ENCODE results near the gene CUL3. TPM values are rescaled to one million over a fixed set of nuclear protein-coding genes. Genes with fewer than 3 reads are reported as not detected.
"Not testable (repeated sequence)": the region's sequence is repeated elsewhere in the genome, so short reads cannot be mapped to it uniquely, and the experiment has no call there.

The CUL3 gene
- total and polyA plus RNA-seq, 2 experiments from 2014 or later = 66.4 to 79.0 TPM

DNA sequence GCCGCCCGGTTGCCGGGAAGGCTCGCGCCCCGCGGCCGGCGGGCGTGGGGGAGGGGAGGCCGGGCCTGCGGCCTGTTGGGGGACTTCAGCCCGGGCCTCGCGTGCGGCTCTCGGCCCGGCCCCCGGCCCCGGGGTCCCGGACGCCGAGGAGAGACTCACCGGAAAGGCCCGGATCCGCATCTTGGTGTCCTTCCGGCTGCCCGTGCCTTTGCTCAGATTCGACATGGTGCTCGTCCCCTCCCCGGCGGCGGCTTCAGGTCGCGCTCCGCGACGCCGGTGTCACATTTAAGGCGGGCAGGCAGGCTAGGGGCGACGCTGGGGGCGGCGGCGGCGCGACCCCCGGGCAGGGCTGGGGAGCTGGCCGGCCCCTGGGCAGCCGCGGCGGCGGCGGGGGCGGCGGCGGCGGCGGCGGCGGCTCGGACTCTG lies 365 bp downstream of the CUL3 start:
- TF ChIP-seq EZH2 (IDR thresholded peaks at IDR 0.05; ENCODE audit: borderline replicate concordance) = no peak
- TF ChIP-seq, protein P1, sequence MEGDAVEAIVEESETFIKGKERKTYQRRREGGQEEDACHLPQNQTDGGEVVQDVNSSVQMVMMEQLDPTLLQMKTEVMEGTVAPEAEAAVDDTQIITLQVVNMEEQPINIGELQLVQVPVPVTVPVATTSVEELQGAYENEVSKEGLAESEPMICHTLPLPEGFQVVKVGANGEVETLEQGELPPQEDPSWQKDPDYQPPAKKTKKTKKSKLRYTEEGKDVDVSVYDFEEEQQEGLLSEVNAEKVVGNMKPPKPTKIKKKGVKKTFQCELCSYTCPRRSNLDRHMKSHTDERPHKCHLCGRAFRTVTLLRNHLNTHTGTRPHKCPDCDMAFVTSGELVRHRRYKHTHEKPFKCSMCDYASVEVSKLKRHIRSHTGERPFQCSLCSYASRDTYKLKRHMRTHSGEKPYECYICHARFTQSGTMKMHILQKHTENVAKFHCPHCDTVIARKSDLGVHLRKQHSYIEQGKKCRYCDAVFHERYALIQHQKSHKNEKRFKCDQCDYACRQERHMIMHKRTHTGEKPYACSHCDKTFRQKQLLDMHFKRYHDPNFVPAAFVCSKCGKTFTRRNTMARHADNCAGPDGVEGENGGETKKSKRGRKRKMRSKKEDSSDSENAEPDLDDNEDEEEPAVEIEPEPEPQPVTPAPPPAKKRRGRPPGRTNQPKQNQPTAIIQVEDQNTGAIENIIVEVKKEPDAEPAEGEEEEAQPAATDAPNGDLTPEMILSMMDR (IDR thresholded peaks at IDR 0.05; ENCODE audit: poor library complexity) = no peak
- TF ChIP-seq EZH2phosphoT487 (IDR thresholded peaks at IDR 0.05; ENCODE audit: low read depth, severe bottlenecking, unreplicated experiment) = no peak
- peak overlapping the region; percentile 81 for H2AFZ ChIP-seq
- H3K4me2 ChIP-seq = no peak overlapping the region
- peak overlapping the region; percentile 99 for H3K27ac ChIP-seq
- H3K36me3 ChIP-seq (replicated peaks; ENCODE audit: insufficient read depth, low read depth) = no peaks in the 10 kb centered on the region
- no peaks in the 10 kb centered on the region for H3K9me2 ChIP-seq (replicated peaks; ENCODE audit: insufficient read depth)
- H3K9me3 ChIP-seq (ENCODE audit: low read depth) = no peaks in the 10 kb centered on the region
- H3K27me3 ChIP-seq = no peaks in the 10 kb centered on the region
- H3K4me3 ChIP-seq = peak overlapping the region; percentile 78
- 0% methylated on average over 1 of the region's 62 CpGs for WGBS (ENCODE audit: low lambda C conversion rate, missing lambda C conversion rate)
- H3K79me2 ChIP-seq = peaks cover 47% of the 10 kb centered on the region
- peak; percentile 70 for DNase-seq (ENCODE audit: low spot score)
- H3K4me1 ChIP-seq (ENCODE audit: insufficient read depth) = peaks cover 18% of the 10 kb centered on the region
- H4K20me1 ChIP-seq (ENCODE audit: insufficient read depth, poor library complexity, severe bottlenecking) = peaks cover 47% of the 10 kb centered on the region

DNA sequence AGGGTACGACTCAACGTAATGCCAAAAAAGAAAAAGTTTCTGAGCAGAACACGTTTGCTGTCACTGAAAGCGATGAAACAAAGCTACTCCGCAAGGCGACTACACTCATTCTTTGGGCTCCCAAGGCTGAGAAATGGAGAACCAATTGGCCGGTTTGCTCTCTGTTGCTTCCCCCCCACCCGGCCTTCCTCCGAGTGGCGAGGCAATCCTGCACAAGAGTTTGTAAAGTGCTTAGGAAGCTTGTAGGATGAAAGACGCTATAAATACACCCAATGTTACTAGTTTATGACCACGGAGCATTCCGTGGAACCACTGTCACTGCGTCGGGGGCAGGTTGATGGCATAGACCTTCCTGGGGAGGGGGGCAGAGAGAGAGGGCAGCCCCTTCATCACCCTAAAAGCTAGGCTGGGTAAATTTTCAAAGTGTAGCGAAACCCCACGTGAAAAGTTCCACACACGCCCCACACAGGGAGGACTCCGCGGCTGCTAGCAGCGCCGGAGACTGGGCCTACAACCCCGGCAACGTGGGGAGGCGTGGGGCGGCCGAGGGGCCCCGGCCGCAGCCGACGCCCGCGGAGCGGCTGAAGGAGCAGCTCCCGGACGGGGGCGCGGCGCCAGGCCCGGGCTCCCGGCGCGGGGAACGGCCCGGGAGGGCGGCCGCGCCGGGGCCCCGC lies 915 bp downstream of the CUL3 start:
- Histone ChIP-seq H3K27me3 (no peaks in the 10 kb centered on the region), H3K4me2 (peak overlapping the region; percentile 95), H3K9me2 (replicated peaks; ENCODE audit: insufficient read depth) (no peaks in the 10 kb centered on the region), H2AFZ (peak overlapping the region; percentile 7), H3K4me1 (ENCODE audit: insufficient read depth) (peaks cover 23% of the 10 kb centered on the region), H3K79me2 (peaks cover 52% of the 10 kb centered on the region), H3K9me3 (ENCODE audit: low read depth) (no peaks in the 10 kb centered on the region), H3K27ac (peak overlapping the region; percentile 83), H4K20me1 (ENCODE audit: insufficient read depth, poor library complexity, severe bottlenecking) (peaks cover 52% of the 10 kb centered on the region), H3K4me3 (peak overlapping the region; percentile 89), H3K36me3 (replicated peaks; ENCODE audit: insufficient read depth, low read depth) (no peaks in the 10 kb centered on the region)
- DNase-seq (ENCODE audit: low spot score) = peak; percentile 42
- WGBS (ENCODE audit: low lambda C conversion rate, missing lambda C conversion rate) = under 1% methylated on average over 34 of the region's 50 CpGs
- TF ChIP-seq EZH2 (IDR thresholded peaks at IDR 0.05; ENCODE audit: borderline replicate concordance) (no peak), EZH2phosphoT487 (IDR thresholded peaks at IDR 0.05; ENCODE audit: low read depth, severe bottlenecking, unreplicated experiment) (no peak)
- TF ChIP-seq, protein P1 (IDR thresholded peaks at IDR 0.05; ENCODE audit: poor library complexity) = no peak

DNA sequence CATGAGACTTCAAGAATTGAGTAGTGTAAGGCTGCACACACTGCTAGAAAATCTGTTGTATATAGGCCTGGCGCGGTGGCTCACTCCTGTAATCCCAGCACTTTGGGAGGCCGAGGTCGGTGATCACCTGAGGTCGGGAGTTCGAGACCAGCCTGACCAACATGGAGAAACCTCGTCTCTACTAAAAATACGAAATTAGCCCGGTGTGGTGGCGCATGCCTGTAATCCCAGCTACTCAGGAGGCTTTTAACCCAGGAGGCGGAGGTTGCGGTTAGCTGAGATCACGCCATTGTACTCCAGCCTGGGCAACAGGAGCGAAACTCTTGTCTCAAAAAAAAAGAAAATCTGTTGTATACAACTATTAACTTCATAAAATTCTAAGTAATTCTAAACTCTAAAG lies 2.1 kb downstream of the CUL3 start:
- peak overlapping the region; percentile 95 for H3K4me2 ChIP-seq
- not testable (repeated sequence) for H3K27me3 ChIP-seq; H3K9me3 ChIP-seq (ENCODE audit: low read depth); H3K9me2 ChIP-seq (replicated peaks; ENCODE audit: insufficient read depth); DNase-seq (ENCODE audit: low spot score); H3K36me3 ChIP-seq (replicated peaks; ENCODE audit: insufficient read depth, low read depth); H2AFZ ChIP-seq; H3K4me3 ChIP-seq
- H3K27ac ChIP-seq = peak overlapping the region; percentile 83
- H4K20me1 ChIP-seq (ENCODE audit: insufficient read depth, poor library complexity, severe bottlenecking) = peaks cover 64% of the 10 kb centered on the region
- H3K4me1 ChIP-seq (ENCODE audit: insufficient read depth) = peaks cover 23% of the 10 kb centered on the region
- peaks cover 64% of the 10 kb centered on the region for H3K79me2 ChIP-seq
- 96% methylated on average over 14 of the region's 14 CpGs for WGBS (ENCODE audit: low lambda C conversion rate, missing lambda C conversion rate)

DNA sequence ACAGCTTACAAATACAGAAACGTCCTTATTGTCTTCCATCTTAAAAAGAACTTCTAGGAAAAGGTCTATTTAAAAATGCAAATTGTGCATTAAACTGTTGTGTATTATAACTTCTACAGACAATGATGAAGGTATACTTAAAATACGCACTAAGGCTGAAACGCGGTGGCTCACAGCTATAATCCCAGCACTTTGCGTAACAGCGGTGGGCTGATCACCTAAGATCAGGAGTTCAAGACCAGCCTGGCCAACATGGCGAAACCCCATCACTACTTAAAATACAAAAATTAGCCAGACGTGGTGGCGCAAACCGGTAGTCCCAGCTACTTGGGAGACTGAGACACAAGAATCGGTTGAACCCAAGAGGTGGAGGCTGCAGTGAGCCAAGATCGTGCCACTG lies 4.9 kb downstream of the CUL3 start:
- peaks cover 92% of the 10 kb centered on the region for H4K20me1 ChIP-seq (ENCODE audit: insufficient read depth, poor library complexity, severe bottlenecking)
- H3K4me1 ChIP-seq (ENCODE audit: insufficient read depth) = peaks cover 19% of the 10 kb centered on the region
- TF ChIP-seq EZH2 (IDR thresholded peaks at IDR 0.05; ENCODE audit: borderline replicate concordance) (no peak), EZH2phosphoT487 (IDR thresholded peaks at IDR 0.05; ENCODE audit: low read depth, severe bottlenecking, unreplicated experiment) (no peak)
- TF ChIP-seq, protein P1 (IDR thresholded peaks at IDR 0.05; ENCODE audit: poor library complexity) = no peak
- 92% methylated on average over 12 of the region's 12 CpGs for WGBS (ENCODE audit: low lambda C conversion rate, missing lambda C conversion rate)
- H3K4me2 ChIP-seq = no peak overlapping the region
- no peak overlapping the region for H2AFZ ChIP-seq
- H3K9me3 ChIP-seq (ENCODE audit: low read depth) = no peaks in the 10 kb centered on the region
- no peaks in the 10 kb centered on the region for H3K9me2 ChIP-seq (replicated peaks; ENCODE audit: insufficient read depth)
- no peak overlapping the region for H3K4me3 ChIP-seq
- H3K27me3 ChIP-seq = no peaks in the 10 kb centered on the region
- no peak overlapping the region for H3K27ac ChIP-seq
- H3K79me2 ChIP-seq = peaks cover 92% of the 10 kb centered on the region
- no peaks in the 10 kb centered on the region for H3K36me3 ChIP-seq (replicated peaks; ENCODE audit: insufficient read depth, low read depth)
- no peak for DNase-seq (ENCODE audit: low spot score)

Data from hepatocyte (in vitro differentiated cells).